ENCODE results near the gene ASCL2.
"Not testable (repeated sequence)": the region's sequence is repeated elsewhere in the genome, so short reads cannot be mapped to it uniquely, and the experiment has no call there.

Gene ASCL2

DNA sequence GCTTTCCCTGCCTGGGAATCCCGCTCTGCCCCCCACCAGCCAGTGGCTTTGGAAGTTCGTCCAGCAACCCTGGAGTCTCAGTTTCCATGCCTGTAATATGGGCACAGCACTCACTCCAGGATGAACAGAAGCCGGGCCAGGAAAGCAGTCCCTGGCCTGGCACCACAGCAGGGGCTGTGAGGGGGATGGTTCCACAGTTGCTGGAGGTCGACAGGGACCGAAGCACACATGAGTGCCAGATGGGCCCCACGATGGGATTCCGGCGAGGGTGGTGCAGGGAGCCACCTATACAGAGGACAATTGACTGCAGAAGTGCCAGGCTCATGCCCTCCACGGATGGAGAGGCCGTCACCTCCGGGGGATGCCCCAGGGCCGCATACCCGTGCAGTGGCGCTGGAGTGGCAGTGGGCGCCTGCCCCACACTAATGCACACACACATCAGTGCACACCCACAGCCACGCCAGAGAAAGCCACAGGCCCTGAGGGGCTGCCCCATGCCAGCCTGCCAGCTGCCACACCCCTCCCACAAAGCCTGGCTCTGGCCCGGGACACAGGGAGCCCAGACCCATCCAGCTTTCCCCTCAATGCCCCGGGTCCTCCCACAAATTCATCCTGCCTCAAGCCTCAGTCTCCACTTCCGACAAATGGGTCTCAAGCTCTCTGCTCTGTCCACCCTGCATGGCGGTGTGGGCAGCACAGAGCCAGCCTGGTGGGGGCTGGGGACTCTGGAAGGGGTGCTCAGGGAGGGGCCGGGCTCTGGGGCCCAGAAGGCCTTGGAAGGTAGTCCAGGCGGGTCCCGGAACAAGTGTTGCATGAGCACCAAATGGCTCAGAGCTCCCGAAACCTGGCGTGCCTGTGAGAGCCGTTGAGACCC lies 9.7 kb downstream of the ASCL2 start:
- DNase-seq (ENCODE audit: low read depth) = no peak

DNA sequence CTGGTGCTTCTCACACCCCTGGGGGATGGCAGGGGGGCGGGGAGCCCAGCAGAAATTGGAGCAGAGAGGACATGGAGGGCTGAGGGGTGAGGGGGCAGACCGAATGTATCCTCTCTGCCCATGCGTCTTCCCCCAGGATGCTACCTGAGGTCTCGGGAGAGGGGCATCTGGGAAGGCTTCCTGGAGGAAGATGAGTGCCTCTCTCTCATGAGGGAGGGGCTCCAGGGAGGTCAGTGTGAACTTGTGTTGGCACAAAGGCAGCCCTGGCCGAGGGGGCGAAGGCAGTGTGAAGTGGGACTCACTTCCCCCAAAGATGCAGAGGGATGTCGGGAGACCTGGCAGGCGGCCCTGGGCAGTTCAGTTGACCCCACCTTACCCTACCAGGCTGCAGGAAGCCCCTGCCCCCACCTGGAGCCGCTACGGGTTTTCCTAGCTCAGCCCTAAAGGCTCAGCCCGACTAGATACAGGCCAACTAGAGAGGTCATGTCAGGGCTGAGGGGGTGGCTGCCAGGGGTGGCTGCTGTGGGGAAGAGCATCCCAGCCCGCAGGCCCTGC lies 10.4 kb downstream of the ASCL2 start:
- DNase-seq (ENCODE audit: low read depth) = no peak

DNA sequence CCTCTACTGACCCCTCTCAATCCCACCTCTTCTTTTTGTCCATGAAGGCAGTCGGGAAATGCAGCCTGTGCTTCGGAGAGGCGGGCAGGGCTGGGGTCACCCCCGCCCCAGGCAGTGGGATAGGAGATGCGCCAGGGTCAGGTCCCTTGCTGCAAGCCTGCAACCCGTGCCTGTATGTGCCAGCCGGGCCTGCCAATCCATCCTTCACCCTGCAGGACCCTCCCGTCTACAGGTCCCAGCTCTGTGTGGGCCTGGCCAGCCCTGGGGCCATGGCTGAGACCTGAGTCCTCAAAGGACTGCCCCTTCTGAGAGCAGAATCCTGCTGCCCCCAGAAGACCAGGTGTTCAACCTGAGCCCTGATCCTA lies 10.9 kb downstream of the ASCL2 start:
- no peak for DNase-seq (ENCODE audit: low read depth)

DNA sequence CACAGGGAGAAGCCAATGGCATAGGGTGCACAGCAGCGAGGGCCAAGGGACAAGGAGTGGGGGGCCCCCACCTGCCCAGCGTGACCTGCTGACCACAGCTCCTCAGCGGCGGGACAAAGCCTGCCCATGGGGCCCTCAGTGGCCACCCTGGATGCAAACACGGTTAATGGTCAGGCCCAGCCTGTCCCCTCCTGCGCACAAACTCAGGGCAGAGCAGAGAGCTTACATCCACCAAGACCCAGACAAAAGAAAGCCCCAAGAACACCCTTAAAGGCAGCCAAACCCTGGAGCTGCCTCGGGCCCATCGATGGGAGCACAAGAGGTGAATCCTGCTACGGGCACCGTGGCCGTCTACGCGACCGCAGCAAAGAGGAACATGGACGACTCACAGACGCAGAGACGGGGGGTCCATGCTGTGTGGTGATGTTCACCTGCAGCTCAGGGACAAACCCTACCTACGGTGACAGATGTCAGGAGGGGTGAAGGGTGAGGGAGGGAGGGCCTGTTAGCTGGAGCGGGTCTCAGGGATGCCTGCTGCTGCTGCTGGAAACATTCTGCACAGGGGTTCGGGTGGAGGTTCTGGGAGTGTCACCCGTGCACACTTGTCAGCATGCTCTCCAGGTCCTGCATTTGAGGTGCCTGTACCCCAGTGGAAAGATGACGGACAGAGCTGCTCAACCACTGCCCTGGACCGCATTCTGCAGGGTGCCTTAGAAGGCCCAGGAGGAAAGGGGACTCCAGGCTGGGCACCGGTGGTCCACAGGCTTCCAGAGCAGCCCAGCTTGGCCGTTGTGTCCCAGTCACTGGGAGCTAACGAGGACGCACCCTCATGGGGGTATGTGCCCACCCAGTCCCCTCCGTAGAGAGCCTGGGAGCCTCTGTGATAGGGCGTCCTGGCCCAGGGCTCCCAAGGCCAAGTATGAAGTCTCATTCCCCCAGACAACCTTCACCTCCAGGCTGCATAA lies 11.6 kb downstream of the ASCL2 start:
- DNase-seq (ENCODE audit: low read depth) = no peak

DNA sequence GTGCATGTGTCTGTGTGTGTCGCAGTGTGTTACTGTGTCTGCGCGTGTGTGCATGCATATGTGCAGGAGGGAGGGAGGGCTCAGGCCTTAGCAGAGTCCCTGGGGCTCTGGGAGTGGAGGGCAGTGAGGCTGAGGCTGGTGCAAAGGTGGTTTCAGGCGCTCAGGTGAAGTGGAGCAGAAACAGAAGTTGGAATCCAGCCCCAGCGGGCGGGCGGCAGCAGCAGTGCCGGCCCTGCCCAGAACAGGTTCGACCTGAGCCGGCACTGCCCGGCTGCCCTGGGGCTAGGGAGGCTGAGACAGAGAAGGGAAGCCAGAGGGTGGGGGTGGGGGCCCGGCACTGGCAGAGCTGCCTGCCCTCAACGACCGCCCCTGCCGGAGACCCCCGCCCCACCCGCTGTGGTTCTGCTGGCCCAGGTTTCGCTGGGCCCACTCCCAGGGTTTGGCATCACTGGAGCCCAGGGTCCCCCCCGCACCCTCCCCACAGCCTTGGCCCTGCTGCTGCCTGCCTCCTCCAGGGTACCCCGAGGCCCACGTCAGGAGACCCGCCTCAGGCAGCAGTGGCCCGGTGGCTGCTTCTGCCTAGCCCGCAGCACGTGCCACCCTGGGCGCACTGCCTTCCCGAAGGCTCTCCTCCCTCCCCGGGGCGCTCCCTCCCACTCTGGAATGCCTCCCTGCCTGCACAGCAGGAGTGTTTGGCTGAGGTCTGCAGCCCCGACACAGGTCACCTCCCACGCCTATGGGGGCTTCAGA lies 13.3 kb downstream of the ASCL2 start:
- DNase-seq (ENCODE audit: low read depth) = no peak

DNA sequence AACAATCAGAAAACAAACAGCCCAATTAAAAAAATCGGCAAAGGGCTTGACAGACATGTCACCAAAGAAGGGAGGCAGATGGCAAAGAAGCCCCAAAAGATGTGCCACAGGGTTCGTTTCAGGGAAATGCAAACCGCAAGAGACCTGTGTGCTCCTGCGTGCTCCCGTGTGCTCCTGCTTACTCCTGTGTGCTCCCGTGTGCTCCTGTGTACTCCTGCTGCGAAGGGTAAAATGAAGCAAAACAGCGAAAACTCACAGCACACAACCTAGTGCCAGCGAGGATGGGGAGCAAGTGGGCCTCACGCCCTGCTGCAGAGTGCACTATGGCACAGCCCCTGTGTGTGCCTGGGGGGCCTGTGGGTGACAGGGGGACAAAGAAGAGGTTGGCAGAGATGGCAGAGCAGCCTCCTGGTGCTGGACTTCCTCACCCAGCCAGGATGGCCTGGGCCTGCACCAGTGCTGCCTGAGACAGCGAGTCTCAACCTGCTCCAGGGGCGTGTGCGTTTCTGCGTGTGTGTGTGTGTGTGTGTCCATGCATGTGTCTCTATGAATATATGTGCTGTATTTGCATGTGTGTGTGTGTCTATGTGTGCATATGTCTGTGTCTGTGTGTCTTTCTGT lies 14.0 kb downstream of the ASCL2 start:
- DNase-seq (ENCODE audit: low read depth) = no peak

DNA sequence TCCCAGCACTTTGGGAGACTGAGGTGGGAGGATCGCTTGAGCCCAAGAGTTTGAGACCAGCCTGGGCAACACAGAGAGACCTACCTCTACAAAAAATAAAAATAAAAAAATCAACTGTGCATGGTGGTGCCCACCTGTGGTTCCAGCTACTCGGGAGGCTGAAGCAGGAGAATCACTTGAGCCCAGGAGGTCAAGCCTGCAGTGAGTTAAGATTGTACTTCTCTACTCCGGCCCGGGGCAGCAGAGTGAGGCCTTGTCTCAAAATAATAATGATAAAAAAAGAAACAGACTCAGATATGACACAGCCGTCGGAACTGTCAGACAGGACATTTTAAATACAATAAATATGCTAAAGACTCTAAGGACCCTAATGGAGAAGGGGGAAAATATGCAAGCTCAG lies 18.4 kb downstream of the ASCL2 start:
- no peak for DNase-seq (ENCODE audit: low read depth)

DNA sequence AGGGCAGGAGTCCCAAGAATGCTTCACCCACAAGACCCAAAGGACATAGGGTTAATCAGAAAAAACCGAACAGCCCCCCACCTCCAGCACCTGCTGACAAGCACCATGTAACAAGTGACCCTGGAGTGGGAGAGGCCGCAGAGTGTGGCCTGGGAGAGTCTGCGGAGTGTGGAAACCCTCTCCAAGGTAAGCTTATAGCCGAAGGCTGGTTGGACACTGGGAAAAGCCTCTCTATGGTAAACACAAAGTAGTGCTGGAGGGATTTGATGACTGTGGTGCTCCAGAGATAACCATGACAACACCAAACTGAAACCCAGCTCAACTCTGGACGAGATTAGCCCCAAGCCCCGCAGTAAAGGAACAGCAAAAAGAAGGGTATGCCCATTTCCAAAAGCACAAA lies 19.2 kb downstream of the ASCL2 start:
- DNase-seq (ENCODE audit: low read depth) = no peak

DNA sequence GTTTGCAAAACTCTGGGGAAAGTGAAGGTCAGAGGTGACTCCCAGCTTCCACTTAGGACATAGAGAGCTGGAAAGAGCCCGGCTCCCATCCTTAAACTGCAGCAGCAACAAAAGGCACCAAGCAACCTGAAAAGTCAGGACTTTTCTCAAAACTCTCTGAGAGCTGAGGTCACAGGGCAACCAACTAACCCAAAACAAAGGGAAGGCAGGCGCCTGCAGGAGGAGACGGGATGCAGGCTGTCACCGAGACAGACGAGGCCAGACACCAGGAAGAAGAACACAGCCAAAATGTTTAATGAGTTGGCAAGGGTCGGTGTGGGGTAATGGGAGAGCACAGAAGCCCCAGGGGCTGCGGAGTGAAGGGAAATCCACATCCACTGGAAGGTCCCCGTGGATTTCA lies 19.9 kb downstream of the ASCL2 start:
- DNase-seq (ENCODE audit: low read depth) = no peak

DNA sequence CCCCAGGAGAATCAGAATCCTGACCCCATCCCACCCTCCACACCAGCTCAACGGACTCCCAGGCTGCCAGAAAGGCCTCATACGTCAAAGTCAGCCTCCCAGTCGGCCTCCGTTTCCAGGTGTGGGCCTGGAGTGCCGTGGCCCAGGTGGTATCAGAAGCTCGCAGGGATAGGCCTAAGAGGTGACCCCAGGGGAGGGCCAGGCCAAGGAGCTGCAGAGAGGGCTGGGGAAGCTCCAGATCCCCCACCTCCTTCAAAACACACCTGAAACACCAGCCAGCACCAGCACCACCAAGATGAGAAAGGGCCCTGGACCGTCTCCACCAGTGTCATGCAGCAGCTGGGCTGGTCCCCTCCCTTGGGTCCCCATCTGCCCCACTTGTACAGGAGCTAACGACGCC lies 20.3 kb downstream of the ASCL2 start:
- no peak for DNase-seq (ENCODE audit: low read depth)

DNA sequence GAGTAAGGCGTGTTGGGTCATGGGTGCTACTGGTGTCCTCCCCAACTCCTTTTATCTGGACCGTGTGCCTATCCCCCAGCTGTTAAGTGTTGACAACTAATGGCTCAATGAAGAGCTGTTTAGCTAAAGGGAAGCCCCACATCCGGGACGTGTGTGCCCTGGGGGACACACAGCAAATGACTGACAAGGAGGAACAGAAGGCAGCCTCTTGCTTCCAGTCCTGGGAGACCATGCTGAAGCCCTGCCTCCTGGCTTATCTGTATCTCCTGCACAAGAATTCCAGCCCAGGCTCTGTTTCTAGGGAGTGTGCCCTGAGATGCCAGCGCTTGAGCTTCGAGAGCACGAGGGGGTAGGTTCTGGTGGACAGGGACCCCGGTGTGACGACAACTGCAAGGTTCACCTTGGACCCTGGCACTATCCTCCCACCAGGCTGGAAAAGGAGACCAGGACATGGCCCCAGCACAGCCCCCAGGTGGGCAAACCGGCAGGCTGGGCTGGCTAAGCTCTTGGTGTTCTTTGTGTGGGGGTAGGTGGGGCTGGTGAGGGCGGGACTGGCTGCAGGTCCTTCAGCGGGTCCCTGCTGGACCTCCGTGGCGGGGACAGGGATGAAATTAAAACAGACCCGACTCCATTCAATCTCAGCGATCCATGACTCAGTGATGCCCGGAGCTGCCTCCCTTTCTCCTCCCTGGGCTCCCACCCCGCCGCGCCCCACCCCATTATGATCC lies 21.0 kb downstream of the ASCL2 start:
- DNase-seq (ENCODE audit: low read depth) = no peak

DNA sequence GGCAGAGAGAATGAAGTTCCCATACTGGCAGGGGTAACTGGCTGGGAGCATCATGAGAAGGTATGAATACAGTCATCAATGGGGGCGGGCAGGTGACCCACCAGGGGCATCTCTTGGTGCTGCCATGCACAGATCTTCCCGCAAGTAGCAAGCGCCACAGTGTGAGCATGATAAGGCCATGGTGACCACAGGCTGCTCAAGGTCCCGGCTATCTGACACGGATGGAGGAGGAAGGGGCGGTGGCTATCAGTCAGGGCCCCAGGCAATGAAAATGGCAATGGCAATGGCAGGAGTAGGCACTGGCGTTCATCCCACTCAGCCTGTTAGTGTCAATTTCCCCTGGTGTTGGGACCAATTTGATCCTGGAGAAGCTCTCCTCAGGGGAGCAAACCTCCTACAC lies 21.6 kb downstream of the ASCL2 start:
- DNase-seq (ENCODE audit: low read depth) = no peak

DNA sequence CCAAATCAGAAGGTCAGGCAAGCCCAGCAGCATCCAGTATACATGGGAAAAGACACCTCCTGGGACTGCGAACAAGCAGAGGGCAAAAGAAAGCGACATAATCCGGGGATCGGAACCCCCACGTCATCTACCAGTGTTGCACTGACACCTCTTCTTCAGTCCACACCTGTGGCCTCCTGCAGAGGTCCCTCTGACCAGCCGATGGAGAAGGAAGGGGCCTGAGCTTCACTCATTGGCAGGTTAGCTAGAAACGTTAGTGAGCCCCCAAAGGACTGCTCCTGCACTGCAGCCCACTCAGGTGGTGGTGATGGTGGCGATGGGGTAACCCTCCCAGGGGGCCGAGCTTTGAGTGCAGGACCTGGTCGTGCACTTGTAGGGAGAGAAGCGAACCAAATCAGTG lies 22.1 kb downstream of the ASCL2 start:
- no peak for DNase-seq (ENCODE audit: low read depth)

DNA sequence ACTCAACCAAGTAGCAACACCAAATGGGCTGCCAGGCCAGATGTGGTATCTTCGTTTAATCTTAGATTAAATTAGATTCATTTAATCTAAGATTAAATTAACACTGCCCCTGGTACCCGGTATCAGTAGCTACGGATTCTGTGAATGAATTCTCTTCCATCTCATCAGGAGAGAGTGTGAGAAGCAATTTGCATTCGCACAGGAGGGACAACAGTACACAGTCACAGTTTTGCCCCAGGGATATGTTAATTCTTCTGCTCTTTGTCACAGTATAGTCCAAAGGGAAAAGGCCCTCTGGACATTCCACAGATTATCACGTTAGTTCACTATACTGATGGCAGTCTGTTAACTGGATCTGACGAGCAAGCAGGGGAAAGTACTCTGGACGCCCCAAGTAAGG lies 22.9 kb downstream of the ASCL2 start:
- peak; percentile 11 for DNase-seq (ENCODE audit: low read depth)

DNA sequence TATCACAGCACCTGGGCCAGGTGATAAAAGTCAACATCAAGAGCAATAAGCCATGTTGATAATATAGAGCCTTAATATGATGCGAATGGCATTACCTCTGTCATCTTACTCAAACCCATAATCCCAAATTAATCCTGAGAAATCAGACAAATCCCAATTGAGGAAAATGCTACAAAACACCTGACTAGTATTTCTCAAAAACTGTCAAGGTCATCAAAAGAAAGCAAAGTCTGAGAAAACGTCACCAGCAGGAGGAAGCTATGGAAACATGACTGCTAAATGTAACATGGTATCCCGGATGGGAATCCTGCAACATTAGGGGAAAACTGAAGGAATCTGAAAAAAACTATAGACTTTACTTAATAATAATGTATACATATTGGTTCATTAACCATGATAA lies 29.6 kb downstream of the ASCL2 start:
- DNase-seq (ENCODE audit: low read depth) = no peak

DNA sequence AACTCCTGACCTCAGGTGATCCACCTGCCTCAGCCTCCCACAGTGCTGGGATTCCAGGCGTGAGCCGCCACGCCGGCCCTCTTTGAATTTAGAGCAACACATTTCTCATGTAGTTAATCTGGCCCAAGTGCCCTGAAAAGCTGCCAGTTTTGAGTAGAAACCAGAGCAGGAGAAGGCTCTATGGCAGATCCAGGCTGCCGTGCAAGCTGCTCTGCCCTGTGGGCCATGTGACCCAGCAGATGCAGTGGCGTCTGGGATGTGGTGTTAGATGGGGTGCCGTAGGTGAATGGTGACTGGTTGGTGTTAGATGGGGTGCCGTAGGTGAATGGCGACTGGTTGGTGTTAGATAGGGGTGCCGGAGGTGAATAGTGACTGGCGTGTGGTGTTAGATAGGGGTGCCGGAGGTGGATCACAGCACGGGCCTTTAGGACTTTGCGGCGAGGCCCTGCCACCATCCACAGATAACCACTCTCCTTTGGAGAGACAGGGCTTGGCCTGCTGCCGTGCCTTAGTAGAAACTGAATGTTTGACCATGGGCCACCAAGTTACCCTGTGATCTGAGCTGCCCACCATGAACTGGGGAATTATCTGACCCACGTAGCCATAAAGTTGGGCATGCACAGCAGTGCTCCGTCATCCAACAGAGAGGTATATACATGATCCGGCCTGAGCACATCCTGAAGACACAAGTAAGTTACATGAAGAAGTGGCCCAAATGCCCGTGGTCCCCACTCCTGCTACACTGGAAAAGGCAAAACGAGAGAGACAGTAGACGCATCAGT lies 32.7 kb downstream of the ASCL2 start:
- DNase-seq (ENCODE audit: low read depth) = no peak

DNA sequence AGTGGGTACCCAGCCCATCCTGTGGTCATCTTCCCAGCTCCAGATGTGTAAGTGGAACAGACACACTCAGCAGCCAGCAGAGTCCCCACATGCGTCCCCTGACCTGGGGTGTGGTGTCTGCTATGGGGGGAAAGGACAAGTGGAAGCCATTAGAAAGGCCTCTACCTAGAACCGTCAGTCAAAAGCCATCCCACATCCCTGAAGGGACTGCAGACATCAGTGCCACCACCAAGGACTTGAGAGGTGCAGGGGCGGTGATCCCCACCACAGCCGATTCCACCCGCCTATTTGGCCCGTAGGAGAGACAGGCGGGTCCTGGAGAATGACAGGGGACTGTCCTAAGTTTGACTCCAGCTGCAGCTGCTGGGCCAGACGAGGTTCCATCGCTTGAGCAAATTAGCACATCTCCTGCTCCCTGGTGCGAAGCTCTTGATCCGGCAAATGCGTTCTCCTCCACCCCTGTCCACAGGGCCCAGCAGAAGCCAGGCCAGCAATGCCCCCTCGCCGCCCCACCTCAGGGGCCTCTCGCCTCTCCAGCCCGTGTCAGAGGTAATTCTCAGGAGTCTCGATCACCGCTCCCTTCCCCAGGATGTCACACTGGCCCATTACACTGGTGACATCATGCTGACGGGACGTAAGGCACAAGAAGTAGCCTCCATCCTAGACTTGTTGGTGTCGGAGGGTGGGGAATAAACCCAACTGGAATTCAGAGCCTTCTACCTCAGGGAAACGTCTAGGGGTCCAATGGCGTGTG lies 33.8 kb downstream of the ASCL2 start:
- not testable (repeated sequence) for DNase-seq (ENCODE audit: low read depth)

DNA sequence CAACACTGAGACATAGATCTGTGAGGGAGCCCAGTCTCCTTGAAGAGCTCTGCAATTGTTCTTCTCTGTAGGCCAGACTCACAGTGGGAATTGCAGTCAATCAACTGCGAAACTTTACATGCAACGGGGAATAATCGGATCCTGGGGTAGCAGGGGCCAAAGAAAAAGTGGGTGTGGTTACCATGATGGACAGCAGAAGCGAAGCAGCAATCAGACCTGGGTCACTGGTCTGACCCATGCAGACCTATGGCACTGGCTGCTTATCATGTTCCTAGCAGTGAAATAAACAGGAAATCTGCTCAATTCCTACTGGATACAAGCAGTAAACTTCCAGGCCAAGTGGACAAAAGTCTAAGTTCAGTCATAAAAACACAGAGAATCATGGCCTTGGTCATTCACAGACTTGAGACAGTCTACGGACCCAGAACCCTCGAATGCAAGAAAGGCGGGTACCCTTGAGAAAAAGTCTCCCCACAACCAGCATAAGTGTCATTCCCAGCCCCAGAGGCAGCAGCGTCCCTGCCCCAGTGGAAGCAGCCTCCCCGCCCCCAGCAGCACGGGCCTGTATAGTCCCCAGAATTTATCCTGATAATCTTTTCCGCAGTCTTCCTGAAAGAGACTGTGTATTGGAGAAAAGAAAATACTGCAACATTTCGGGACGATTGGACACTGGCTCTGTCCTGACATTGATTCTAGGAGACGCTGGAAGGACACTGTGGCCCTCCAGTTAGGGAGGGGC lies 34.6 kb downstream of the ASCL2 start:
- no peak for DNase-seq (ENCODE audit: low read depth)

DNA sequence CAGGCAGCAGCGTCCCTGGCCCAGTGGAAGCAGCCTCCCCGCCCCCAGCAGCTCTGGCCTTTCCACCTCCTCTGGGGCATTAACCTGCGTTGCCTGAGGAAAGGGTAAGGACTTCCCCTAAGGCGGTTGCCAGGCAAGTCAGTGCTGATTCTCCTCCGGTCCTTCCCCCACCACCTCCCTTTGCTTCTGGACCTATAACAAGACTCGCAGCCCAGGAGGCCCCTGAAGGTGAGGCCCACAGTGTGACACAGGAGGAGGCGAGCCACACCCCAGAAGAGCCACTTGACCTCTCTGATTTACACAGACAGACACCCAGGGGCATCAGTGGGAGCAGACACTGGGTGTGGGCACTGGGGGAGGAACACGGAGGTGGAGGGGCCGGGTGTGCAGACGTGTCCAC lies 35.4 kb downstream of the ASCL2 start:
- DNase-seq (ENCODE audit: low read depth) = no peak

Data from EH (cell line).